HG02981 (cell line): ENCODE data around the gene SERINC1.

Source experiments
- ATAC-seq: cut with Tn5 transposase; IDR thresholded peaks from one replicate; pipeline ENCODE4 v1.9.1; 2021; ENCODE audit warnings: mild to moderate bottlenecking, moderate library complexity; ENCODE audit not compliant: unreplicated experiment

The SERINC1 gene

GRCh38 chr6:122438975-122439374 lies 32.6 kb downstream of the SERINC1 start:
- ATAC-seq: no peak

- ATAC-seq: peak; percentile 62
These were observed 38.8 kb downstream of the SERINC1 start for GRCh38 chr6:122432816-122433215.

GRCh38 chr6:122431780-122432179 lies 39.8 kb downstream of the SERINC1 start:
- ATAC-seq: no peak

- ATAC-seq: no peak
These were observed 42.3 kb downstream of the SERINC1 start for GRCh38 chr6:122429323-122429722.

GRCh38 chr6:122428781-122429180 lies 42.8 kb downstream of the SERINC1 start:
- ATAC-seq: no peak

GRCh38 chr6:122426597-122426996 lies 45.0 kb downstream of the SERINC1 start:
- ATAC-seq: no peak

- ATAC-seq: no peak
These were observed 47.9 kb downstream of the SERINC1 start for GRCh38 chr6:122423734-122424133.

- ATAC-seq: peak; percentile 90
These were observed 48.9 kb downstream of the SERINC1 start for GRCh38 chr6:122422614-122423267.

GRCh38 chr6:122422003-122422402 lies 49.6 kb downstream of the SERINC1 start:
- ATAC-seq: no peak

GRCh38 chr6:122416825-122417224 lies 54.8 kb downstream of the SERINC1 start:
- no peak for ATAC-seq

GRCh38 chr6:122412001-122412400 lies 59.6 kb downstream of the SERINC1 start:
- ATAC-seq: no peak

- no peak for ATAC-seq
These were observed 62.7 kb downstream of the SERINC1 start for GRCh38 chr6:122408702-122409458.

GRCh38 chr6:122408240-122408639 lies 63.4 kb downstream of the SERINC1 start:
- ATAC-seq: no peak

GRCh38 chr6:122407712-122408111 lies 63.9 kb downstream of the SERINC1 start:
- ATAC-seq: no peak

- no peak for ATAC-seq
These were observed 65.4 kb downstream of the SERINC1 start for GRCh38 chr6:122406187-122406586.

GRCh38 chr6:122405417-122405816 lies 66.2 kb downstream of the SERINC1 start:
- ATAC-seq: no peak

- ATAC-seq: no peak
These were observed 67.2 kb downstream of the SERINC1 start for GRCh38 chr6:122404444-122404843.

- no peak for ATAC-seq
These were observed 70.5 kb downstream of the SERINC1 start for GRCh38 chr6:122401104-122401503.

- no peak for ATAC-seq
These were observed 71.0 kb downstream of the SERINC1 start for GRCh38 chr6:122400462-122401089.

GRCh38 chr6:122400121-122400450 lies 71.5 kb downstream of the SERINC1 start:
- no peak for ATAC-seq

GRCh38 chr6:122399348-122400120 lies 72.1 kb downstream of the SERINC1 start, which contains the start of gene HSF2:
HSF2 (plus strand) TSS chr6:122399652; CDS start chr6:122399738, 86 bp downstream.
- peak; percentile 99 for ATAC-seq
